Activated naive CD4-positive, alpha-beta T cell treated with anti-CD3 and anti-CD28 coated beads for 36 hours (primary cell): ENCODE results near the gene TRIM51. TPM values are rescaled to one million over a fixed set of nuclear protein-coding genes. Genes with fewer than 3 reads are reported as not detected.

Experiments used
- CTCF ChIA-PET: fragments of 350-600 bp; sonication (Branson Sonifier 250); formaldehyde crosslinking; loops from one replicate; lab custom pipeline; 2021; ENCODE audit warnings: antibody characterized with exemption; lab: Charles Lee
- DNase-seq: peaks from one replicate; pipeline ENCODE4 v3.0.0-alpha.2; 2020
- H3K27ac Mint-ChIP-seq: one replicate; pipeline ENCODE4 v1.8.0; 2021; ENCODE audit warnings: mild to moderate bottlenecking, mixed read lengths
- H3K27me3 Mint-ChIP-seq: one replicate; pipeline ENCODE4 v1.8.0; 2021; ENCODE audit warnings: low read depth, mixed read lengths
- H3K36me3 Mint-ChIP-seq: one replicate; pipeline ENCODE4 v1.8.0; 2021; ENCODE audit warnings: low read depth, mixed read lengths
- H3K4me1 Mint-ChIP-seq: one replicate; pipeline ENCODE4 v1.8.0; 2021; ENCODE audit warnings: low read depth, mixed read lengths
- H3K4me3 Mint-ChIP-seq: one replicate; pipeline ENCODE4 v1.8.0; 2021; ENCODE audit warnings: mild to moderate bottlenecking, moderate library complexity, mixed read lengths
- H3K9me3 Mint-ChIP-seq: one replicate; pipeline ENCODE4 v1.8.0; 2021; ENCODE audit warnings: mixed read lengths
- intact Hi-C: fragments of 100-400 bp; cut with micrococcal nuclease; formaldehyde crosslinking; loops from one replicate; pipeline ENCODE4 v1.15.1; 2023
- total RNA-seq, 2 experiments: library from RNA; stranded (reverse); gene quantifications; one replicate each; pipeline ENCODE4 v1.2.3, GENCODE V29; 2021

The TRIM51 gene
- total RNA-seq, 2 experiments from 2014 or later: not detected

DNA sequence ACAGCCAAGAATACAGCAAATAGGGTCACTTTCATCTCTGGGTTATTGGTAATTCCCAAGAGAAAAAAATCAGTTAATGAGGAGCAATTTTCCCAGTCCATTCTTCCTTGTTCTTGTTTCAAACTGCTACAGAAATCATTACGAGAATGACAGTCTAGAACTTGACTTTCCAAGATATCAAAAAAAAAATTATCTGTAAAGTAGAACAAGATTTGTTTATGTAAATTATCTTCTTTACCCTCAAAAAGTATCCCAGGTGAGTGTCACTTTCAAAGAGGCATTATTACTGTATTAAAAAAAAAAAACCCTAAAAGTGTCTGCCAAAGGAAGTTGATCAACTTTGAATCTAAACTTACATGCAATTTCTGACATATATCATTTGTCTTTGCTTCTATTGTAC lies 31.4 kb downstream of the TRIM51 start, which contains the start of gene OR5W2:
TSS of gene OR5W2 (minus strand) at position 101 of the 400 bp plus-strand sequence. CDS start at position 101, 0 bp downstream.
- CTCF ChIA-PET: no interaction called here
- H3K27me3 Mint-ChIP-seq: no peaks in the 10 kb centered on the region
- H3K27ac Mint-ChIP-seq: no peak within 1 kb of the TSS
- H3K4me1 Mint-ChIP-seq: no peaks in the 10 kb centered on the region
- intact Hi-C loops: no loop called here
- H3K4me3 Mint-ChIP-seq: no peak within 1 kb of the TSS
- no peak for DNase-seq
- H3K36me3 Mint-ChIP-seq: no peaks in the 10 kb centered on the region
- peaks cover 11% of the 10 kb centered on the region for H3K9me3 Mint-ChIP-seq

DNA sequence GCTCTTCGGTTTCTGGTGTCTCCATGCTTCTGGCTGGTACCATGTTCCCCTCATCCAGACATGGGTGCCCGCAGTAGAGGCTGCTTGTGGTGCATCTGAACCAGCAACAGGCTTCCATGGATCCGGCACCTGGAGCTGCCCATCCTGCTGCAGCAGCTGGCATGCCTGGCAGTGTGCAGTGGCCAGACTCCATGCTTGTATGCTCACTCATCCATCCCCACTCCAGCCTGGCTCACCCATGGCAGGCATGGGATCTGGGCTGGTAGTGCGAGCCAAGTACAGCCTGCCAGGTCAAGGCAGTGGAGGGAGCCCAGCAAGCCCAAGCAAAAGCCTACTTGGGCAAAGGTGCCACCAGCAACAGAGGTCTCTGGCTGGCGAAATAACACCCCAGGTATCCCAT lies 37.4 kb downstream of the TRIM51 start:
- Mint-ChIP-seq H3K9me3 (peaks cover 19% of the 10 kb centered on the region), H3K36me3 (no peaks in the 10 kb centered on the region), H3K4me1 (no peaks in the 10 kb centered on the region), H3K27me3 (no peaks in the 10 kb centered on the region), H3K4me3 (no peak overlapping the region), H3K27ac (no peak overlapping the region)
- no peak for DNase-seq
- intact Hi-C loops: no loop called here
- CTCF ChIA-PET: no interaction called here

DNA sequence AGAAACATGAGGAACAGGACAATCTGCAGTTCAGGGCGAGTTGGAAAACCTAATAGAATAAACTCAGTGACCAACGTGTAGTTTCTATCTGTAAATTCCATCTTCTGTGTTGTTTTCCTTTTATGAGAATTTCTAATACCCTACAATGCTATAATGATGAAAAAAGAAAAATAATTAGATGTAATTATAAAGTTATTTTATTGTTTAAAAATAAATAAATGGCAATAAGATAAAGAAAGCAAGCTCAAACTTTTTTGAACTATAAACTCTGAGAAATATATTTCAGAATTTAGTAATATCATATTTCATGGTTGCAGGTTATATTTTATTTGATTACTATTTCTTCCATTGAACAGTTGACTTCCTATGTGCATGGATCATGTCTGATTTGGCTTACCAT lies 53.2 kb downstream of the TRIM51 start, which contains the start of gene OR5I1:
TSS of gene OR5I1 (minus strand) at position 101 of the 400 bp plus-strand sequence. CDS start at position 101, 0 bp downstream.
- CTCF ChIA-PET: no interaction called here
- Mint-ChIP-seq H3K4me3 (no peak within 1 kb of the TSS), H3K9me3 (no peaks in the 10 kb centered on the region), H3K27ac (no peak within 1 kb of the TSS), H3K36me3 (no peaks in the 10 kb centered on the region), H3K27me3 (no peaks in the 10 kb centered on the region), H3K4me1 (no peaks in the 10 kb centered on the region)
- DNase-seq: no peak
- intact Hi-C loops: no loop called here

Other genes with a start within 250 kb of the TRIM51 start
- gene OR4P4, start 248.2 kb upstream of the TRIM51 start, total RNA-seq: not detected
- gene OR4S2, start 235.0 kb upstream of the TRIM51 start, total RNA-seq: not detected
- gene OR4C6, start 221.1 kb upstream of the TRIM51 start, total RNA-seq: not detected
- gene OR5D13, start 109.9 kb upstream of the TRIM51 start, total RNA-seq: not detected
- not detected for gene OR5D14, start 87.7 kb upstream of the TRIM51 start, total RNA-seq
- not detected for gene OR5L1, start 71.9 kb upstream of the TRIM51 start, total RNA-seq
- not detected for gene OR5D18, start 63.7 kb upstream of the TRIM51 start, total RNA-seq
- gene OR5L2, start 56.1 kb upstream of the TRIM51 start, total RNA-seq: not detected
- not detected for gene OR5D16, start 44.5 kb upstream of the TRIM51 start, total RNA-seq
- gene OR5W2, start 31.3 kb downstream of the TRIM51 start, total RNA-seq: not detected
- not detected for gene OR5I1, start 53.1 kb downstream of the TRIM51 start, total RNA-seq
- not detected for gene OR10AG1, start 86.6 kb downstream of the TRIM51 start, total RNA-seq
- gene OR5F1, start 111.3 kb downstream of the TRIM51 start, total RNA-seq: not detected
- not detected for gene OR5AS1, start 144.4 kb downstream of the TRIM51 start, total RNA-seq
- gene OR8I2, start 210.0 kb downstream of the TRIM51 start, total RNA-seq: not detected
- not detected for gene OR8H2, start 220.4 kb downstream of the TRIM51 start, total RNA-seq
- not detected for gene OR8H3, start 239.1 kb downstream of the TRIM51 start, total RNA-seq